Transverse colon (tissue), 4 donors: ENCODE results near the gene PDZD2. TPM values are rescaled to one million over a fixed set of nuclear protein-coding genes. Genes with fewer than 3 reads are reported as not detected.
A peak's percentile ranks its signal among the peaks of the same experiment; 100 is the strongest.

ENCODE experiments used
- DNase-seq: peaks from one replicate; pipeline ENCODE4 v3.0.0-alpha.2; 2019
- H3K27ac ChIP-seq, 4 donors: fragments of 200-600 bp; sonication (generic); 2 replicates each; pipeline ENCODE4 v1.5.1; 2016 to 2018; ENCODE audit warnings: inconsistent platforms in 4 of 4
- H3K27me3 ChIP-seq: fragments of 200-600 bp; sonication (generic); 2 replicates; pipeline ENCODE4 v1.5.1; 2017; ENCODE audit warnings: inconsistent platforms
- H3K36me3 ChIP-seq, 4 donors: fragments of 200-600 bp; sonication (generic); 2 replicates each; pipeline ENCODE4 v1.5.1; 2017 to 2019; ENCODE audit warnings: inconsistent platforms in 4 of 4
- H3K4me1 ChIP-seq, 4 donors: fragments of 200-600 bp; sonication (generic); 2 replicates each; pipeline ENCODE4 v1.5.1; 2017 to 2020; ENCODE audit warnings: inconsistent platforms in 4 of 4
- H3K4me3 ChIP-seq, 4 donors: fragments of 200-600 bp; sonication (generic); 1 replicate in 1 of 4; 2 replicates in 3 of 4; pipeline versions ENCODE4 v1.5.1 to v1.6.1; 2017 to 2019; ENCODE audit warnings: inconsistent platforms in 4 of 4
- H3K9me3 ChIP-seq, 2 donors: fragments of 200-600 bp; sonication (generic); 2 replicates each; pipeline ENCODE4 v1.5.1; 2017 to 2019; ENCODE audit warnings: inconsistent platforms in 2 of 2
- EP300 ChIP-seq: sonication (generic); formaldehyde crosslinking; IDR thresholded peaks from one replicate; pipeline ENCODE4 v1.6.1; 2017; ENCODE audit warnings: antibody characterized with exemption, low read depth
- POLR2A ChIP-seq: fragments of 450-650 bp; IDR thresholded peaks from one replicate; pipeline ENCODE4 v1.6.1; 2016; ENCODE audit warnings: antibody characterized with exemption, mild to moderate bottlenecking, moderate library complexity
- POLR2AphosphoS5 ChIP-seq, 3 donors: sonication (generic); formaldehyde crosslinking; IDR thresholded peaks; one replicate each; pipeline ENCODE4 v1.6.1; 2016; ENCODE audit warnings: antibody characterized with exemption in 3 of 3
- WGBS, 2 donors: methylation state at CpG; one replicate each; pipeline ENCODE4 v1.1.5; 2018; ENCODE audit warnings: low coverage in 1 of 2; 5-methylcytosine and 5-hydroxymethylcytosine counted together
- in situ Hi-C, 4 donors: fragments of 200-750 bp; cut with MboI; loops; one replicate each; pipeline versions ENCODE4 v1.15.0 to v1.15.1; 2017; ENCODE audit warnings: low sequenced_read_pairs in 3 of 4, low pct_ligation_motif_present in 1 of 4, low pct_unique_long_range_greater_than_20kb in 1 of 4
- intact Hi-C: fragments of 100-400 bp; cut with DNase I; formaldehyde crosslinking; loops from one replicate; pipeline ENCODE4 v1.15.1; 2023; ENCODE audit warnings: low total_unique reads
- total RNA-seq, 4 donors: library from RNA; depleted of rRNA; stranded (reverse); fragments of >200 nt; gene quantifications; one replicate each; pipeline ENCODE4 v1.1.0, GENCODE V29; 2016
- TF ChIP-seq, protein P1 (sequence below), 5 experiments: fragments of 200-600 bp in 3 of 5; fragments of 450-650 bp in 2 of 5; sonication (generic) in 3 of 5; IDR thresholded peaks; 1 replicate in 2 of 5; 2 replicates in 3 of 5; pipeline ENCODE4 v1.5.1; 2016 to 2017; ENCODE audit warnings: antibody characterized with exemption in 5 of 5, inconsistent platforms in 3 of 5, mild to moderate bottlenecking in 2 of 5, moderate library complexity in 1 of 5

PDZD2 gene
- total RNA-seq, 4 donors from 2014 or later, result 2.0 to 3.7 (median 2.8) TPM

- intact Hi-C loops (no loop called here), in situ Hi-C loops (no loop called here)
- no peak overlapping the region for H3K4me3 ChIP-seq
- peaks cover 0 to 15% (median 0%) of the 10 kb centered on the region in 4 donors for H3K36me3 ChIP-seq
- 63 to 76% methylated on average over 5 to 7 of the region's 7 CpGs for WGBS, 2 donors
- TF ChIP-seq POLR2AphosphoS5 (IDR thresholded peaks at IDR 0.05), result no peak
- TF ChIP-seq POLR2A, result no peak
- H3K27ac ChIP-seq, result peak overlapping the region; percentile 4 to 30 (median 12)
- H3K4me1 ChIP-seq, result peaks cover 3 to 58% (median 8%) of the 10 kb centered on the region in 4 donors
- no peak for DNase-seq
- no peaks in the 10 kb centered on the region for H3K9me3 ChIP-seq
- no peaks in the 10 kb centered on the region for H3K27me3 ChIP-seq
Measured at GRCh38 chr5:32129074-32129598, 490.2 kb downstream of the PDZD2 start.

DNA sequence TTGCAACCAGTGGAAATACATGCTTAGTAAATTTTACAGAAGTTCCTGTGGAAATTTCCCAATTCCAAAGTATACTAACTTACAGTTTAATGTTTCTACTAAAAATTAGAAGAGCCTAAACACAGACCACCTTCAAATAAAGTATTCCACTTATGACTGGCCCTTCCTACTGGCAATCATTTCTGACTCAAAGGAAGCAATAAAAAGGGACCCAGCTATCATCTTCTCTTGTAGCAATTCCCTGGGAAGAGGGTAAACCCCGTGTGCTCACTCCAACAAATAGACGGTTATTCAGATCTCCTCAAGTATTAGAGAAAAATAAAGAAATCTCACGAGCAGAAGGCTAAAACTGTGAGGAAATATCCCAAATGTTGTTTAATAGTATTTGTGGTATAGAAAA, 491.9 kb downstream of the PDZD2 start:
- peaks cover 0 to 52% (median 8%) of the 10 kb centered on the region in 4 donors for H3K4me1 ChIP-seq
- in situ Hi-C loops (no loop called here), intact Hi-C loops (no loop called here)
- no peaks in the 10 kb centered on the region for H3K27me3 ChIP-seq
- H3K36me3 ChIP-seq, result peaks cover 0 to 26% (median 2%) of the 10 kb centered on the region in 4 donors
- WGBS, 2 donors, result 73 to 77% methylated on average over 3 of the region's 3 CpGs
- H3K27ac ChIP-seq, result no peak overlapping the region
- no peaks in the 10 kb centered on the region for H3K9me3 ChIP-seq
- no peak for DNase-seq
- TF ChIP-seq EP300 (no peak), POLR2AphosphoS5 (IDR thresholded peaks at IDR 0.05) (no peak), POLR2A (no peak)
- TF ChIP-seq, protein P1, sequence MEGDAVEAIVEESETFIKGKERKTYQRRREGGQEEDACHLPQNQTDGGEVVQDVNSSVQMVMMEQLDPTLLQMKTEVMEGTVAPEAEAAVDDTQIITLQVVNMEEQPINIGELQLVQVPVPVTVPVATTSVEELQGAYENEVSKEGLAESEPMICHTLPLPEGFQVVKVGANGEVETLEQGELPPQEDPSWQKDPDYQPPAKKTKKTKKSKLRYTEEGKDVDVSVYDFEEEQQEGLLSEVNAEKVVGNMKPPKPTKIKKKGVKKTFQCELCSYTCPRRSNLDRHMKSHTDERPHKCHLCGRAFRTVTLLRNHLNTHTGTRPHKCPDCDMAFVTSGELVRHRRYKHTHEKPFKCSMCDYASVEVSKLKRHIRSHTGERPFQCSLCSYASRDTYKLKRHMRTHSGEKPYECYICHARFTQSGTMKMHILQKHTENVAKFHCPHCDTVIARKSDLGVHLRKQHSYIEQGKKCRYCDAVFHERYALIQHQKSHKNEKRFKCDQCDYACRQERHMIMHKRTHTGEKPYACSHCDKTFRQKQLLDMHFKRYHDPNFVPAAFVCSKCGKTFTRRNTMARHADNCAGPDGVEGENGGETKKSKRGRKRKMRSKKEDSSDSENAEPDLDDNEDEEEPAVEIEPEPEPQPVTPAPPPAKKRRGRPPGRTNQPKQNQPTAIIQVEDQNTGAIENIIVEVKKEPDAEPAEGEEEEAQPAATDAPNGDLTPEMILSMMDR (IDR thresholded peaks at IDR 0.05), result no peak
- H3K4me3 ChIP-seq, result no peak overlapping the region

DNA sequence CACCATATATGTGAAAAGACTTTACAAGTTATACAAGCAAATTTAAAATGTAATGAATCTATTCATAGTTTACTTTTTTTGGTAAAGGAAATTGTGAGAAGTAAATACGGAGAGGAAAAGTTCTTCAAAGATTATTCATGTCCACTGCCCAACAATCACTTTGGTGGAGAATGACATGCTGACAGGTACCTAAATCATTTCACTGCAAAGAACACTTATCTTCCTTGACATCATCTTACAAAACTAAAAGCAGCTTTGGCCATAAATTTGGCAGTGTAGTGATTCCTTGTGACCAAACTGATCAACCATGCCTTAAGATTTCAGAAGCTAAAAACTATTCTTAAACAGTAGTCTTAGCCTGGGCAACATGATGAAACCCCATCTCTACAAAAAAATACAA, 492.7 kb downstream of the PDZD2 start:
- peaks cover 0 to 59% (median 8%) of the 10 kb centered on the region in 4 donors for H3K4me1 ChIP-seq
- H3K27ac ChIP-seq, result no peak overlapping the region
- TF ChIP-seq EP300 (no peak), POLR2A (no peak)
- TF ChIP-seq, protein P1 (IDR thresholded peaks at IDR 0.05), result no peak
- WGBS, 2 donors, result 90 to 92% methylated on average over 1 of the region's 1 CpG
- intact Hi-C loops (no loop called here), in situ Hi-C loops (no loop called here)
- H3K9me3 ChIP-seq, result no peaks in the 10 kb centered on the region
- H3K27me3 ChIP-seq, result no peaks in the 10 kb centered on the region
- peaks cover 0 to 26% (median 2%) of the 10 kb centered on the region in 4 donors for H3K36me3 ChIP-seq
- no peak overlapping the region for H3K4me3 ChIP-seq
- DNase-seq, result no peak

DNA sequence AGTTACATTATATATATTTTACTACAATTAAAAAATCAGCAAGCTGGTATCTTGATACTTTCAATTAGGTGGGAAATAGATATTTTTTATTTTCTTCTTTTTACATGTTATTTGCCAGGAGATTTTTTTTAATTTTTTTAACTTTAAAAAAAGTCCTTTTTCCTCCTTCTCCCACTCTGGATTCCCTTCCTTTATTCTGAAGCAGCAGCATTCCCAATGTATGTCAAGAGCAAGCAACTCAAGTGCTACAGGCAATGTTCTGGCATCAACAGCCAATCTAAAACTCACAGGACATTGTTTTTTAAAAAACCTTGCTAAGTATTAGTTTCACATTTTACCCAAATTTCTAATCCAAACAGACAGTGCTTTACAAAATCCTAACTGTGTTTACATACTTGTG, 493.8 kb downstream of the PDZD2 start:
- H3K4me3 ChIP-seq, result no peak overlapping the region
- H3K27me3 ChIP-seq, result no peaks in the 10 kb centered on the region
- DNase-seq, result no peak
- intact Hi-C loops, result no loop called here
- TF ChIP-seq, protein P1 (IDR thresholded peaks at IDR 0.05), result no peak
- no peaks in the 10 kb centered on the region for H3K9me3 ChIP-seq
- H3K4me1 ChIP-seq, result peaks cover 0 to 58% (median 8%) of the 10 kb centered on the region in 4 donors
- H3K27ac ChIP-seq, result no peak overlapping the region
- peaks cover 0 to 28% (median 5%) of the 10 kb centered on the region in 4 donors for H3K36me3 ChIP-seq
- in situ Hi-C loops, result no loop called here

DNA sequence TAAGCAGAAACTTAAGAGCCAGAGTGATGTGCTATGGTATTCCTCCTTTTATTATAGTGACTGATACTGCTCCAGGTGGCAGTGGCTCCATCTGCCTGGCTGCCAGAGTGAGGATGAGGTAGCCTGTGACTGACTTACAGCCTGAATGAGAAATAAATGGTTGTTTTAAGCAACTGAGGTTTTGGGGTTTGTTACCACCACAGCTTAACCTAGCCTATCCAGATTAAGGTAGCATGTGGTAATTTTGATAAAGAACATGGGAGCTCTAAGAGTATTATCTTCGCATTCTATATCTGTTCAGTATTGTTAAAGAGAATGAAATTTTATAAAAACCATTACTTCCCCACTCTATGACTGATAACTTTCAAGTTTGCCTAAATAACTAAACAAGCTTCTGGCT, 496.2 kb downstream of the PDZD2 start:
- no peak for DNase-seq
- TF ChIP-seq POLR2AphosphoS5 (IDR thresholded peaks at IDR 0.05), result no peak
- TF ChIP-seq, protein P1 (IDR thresholded peaks at IDR 0.05), result no peak
- no peak for TF ChIP-seq EP300
- no peak for TF ChIP-seq POLR2A
- Histone ChIP-seq H3K4me1 (peaks cover 0 to 37% (median 0%) of the 10 kb centered on the region in 4 donors), H3K27me3 (no peaks in the 10 kb centered on the region), H3K4me3 (no peak overlapping the region), H3K9me3 (no peaks in the 10 kb centered on the region), H3K27ac (no peak overlapping the region), H3K36me3 (peaks cover 0 to 34% (median 5%) of the 10 kb centered on the region in 4 donors)
- in situ Hi-C loops, result no loop called here
- intact Hi-C loops, result no loop called here
- WGBS, 2 donors, result 89 to 95% methylated on average over 1 of the region's 1 CpG
